ENCODE results near the gene PGLYRP3.

DNA sequence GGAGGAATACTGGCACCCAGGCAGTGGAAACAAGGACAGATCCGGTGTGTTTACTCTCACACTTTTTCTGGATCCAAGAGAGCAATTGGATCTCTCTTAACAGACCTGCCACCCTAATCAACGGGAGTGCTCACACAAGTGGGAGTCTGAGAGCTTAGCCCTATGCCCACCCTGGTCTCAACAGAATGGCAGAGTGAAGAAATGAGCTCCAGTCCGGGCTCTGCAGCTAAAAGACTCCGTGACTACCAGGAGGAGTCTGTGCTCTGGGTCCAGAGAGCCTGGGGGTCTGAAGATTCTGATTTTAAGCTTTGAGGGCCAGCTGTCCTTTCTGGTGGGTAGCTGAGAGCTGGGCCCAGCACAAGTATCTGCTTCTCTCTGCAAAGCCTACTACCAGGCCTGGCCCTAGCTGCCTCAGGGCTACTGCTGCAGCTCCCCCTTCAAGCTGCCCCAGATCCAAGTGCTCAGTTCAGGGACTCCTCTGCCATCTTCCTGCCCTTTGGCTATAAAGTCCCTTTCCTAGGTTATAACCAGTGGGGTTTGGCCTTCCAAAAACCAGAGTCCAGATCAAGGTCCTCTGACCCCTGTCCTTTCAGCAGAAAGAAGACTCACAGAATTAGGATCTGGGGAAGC, 48.8 kb upstream of the PGLYRP3 start:
- TF ChIP-seq ZNF274 (CRISPR knock-in tag; IDR thresholded peaks at IDR 0.05) (no peak), POLR2A (IDR thresholded peaks at IDR 0.05; ENCODE audit: insufficient read depth in 1 of 2, low read depth in 2 of 2, low read length in 2 of 2) (no peak), ZFP41 (CRISPR knock-in tag; IDR thresholded peaks at IDR 0.05; ENCODE audit: borderline replicate concordance) (no peak), ZFP91 (CRISPR knock-in tag; IDR thresholded peaks at IDR 0.05; ENCODE audit: borderline replicate concordance) (no peak), ISL2 (CRISPR knock-in tag; IDR thresholded peaks at IDR 0.05) (no peak), EZH2 (conservative IDR thresholded peaks at IDR 0.05; ENCODE audit: low read depth, low read length) (no peak), ZSCAN30 (CRISPR knock-in tag; IDR thresholded peaks at IDR 0.05) (no peak)
- TF ChIP-seq, protein P1, sequence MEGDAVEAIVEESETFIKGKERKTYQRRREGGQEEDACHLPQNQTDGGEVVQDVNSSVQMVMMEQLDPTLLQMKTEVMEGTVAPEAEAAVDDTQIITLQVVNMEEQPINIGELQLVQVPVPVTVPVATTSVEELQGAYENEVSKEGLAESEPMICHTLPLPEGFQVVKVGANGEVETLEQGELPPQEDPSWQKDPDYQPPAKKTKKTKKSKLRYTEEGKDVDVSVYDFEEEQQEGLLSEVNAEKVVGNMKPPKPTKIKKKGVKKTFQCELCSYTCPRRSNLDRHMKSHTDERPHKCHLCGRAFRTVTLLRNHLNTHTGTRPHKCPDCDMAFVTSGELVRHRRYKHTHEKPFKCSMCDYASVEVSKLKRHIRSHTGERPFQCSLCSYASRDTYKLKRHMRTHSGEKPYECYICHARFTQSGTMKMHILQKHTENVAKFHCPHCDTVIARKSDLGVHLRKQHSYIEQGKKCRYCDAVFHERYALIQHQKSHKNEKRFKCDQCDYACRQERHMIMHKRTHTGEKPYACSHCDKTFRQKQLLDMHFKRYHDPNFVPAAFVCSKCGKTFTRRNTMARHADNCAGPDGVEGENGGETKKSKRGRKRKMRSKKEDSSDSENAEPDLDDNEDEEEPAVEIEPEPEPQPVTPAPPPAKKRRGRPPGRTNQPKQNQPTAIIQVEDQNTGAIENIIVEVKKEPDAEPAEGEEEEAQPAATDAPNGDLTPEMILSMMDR (CRISPR knock-in tag; IDR thresholded peaks at IDR 0.05): no peak
